ENCODE results near the gene ANKRD44.

The ANKRD44 gene

DNA sequence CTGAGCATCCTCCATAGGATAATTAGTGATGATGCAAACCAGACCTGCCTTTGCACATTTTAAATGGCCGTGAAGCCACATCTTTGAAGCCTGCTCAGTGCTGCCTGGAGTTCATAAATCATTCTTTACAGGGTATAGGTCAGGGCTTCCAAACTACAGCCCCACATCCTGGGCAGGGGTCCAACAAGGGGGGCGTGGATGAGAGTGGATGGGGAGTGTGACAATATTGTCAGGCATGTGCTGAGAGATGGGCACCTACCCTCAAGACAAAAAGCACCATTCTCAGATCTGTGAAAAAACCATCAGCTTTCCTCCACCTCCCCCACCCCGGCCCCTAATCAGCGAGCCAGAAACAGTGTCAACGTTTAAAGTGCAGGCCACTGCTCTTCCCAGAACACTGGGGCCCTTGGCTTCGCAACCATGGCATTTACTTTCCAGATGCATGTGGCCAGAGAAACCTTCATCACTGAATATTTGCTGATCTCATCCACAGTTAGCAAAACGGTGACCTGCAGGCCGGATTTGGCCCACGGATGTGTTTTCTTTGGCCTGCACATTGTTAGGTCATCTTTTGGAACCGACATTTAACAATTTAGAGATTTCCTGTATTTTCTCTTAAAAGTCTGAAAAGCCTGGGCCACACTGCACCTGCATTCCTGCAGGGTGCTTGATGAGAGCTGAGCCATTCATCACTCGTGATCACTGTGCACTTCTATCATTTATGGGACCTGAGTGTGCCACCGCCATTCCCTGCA, 130.7 kb downstream of the ANKRD44 start:
- DNase-seq (ENCODE audit: low spot score), result no peak

DNA sequence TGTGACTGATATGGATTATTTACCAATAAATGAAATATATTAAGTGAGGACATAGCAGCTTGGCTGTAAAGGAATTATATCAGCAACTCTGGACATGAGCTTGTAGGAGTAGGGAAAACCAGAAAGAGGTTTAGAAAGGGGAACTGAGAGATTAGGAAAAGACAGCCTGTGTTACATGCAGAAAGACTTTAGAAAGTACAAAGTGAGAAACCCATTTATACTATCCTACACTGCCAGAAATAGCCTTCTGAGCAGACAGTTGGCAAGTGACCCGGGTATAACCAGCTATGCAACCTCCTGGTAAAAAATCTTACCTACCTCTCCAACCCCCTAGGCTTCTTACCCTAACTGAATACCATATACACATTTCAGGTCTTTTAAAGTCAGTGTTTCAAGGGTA, 134.1 kb downstream of the ANKRD44 start:
- no peak for DNase-seq (ENCODE audit: low spot score)

DNA sequence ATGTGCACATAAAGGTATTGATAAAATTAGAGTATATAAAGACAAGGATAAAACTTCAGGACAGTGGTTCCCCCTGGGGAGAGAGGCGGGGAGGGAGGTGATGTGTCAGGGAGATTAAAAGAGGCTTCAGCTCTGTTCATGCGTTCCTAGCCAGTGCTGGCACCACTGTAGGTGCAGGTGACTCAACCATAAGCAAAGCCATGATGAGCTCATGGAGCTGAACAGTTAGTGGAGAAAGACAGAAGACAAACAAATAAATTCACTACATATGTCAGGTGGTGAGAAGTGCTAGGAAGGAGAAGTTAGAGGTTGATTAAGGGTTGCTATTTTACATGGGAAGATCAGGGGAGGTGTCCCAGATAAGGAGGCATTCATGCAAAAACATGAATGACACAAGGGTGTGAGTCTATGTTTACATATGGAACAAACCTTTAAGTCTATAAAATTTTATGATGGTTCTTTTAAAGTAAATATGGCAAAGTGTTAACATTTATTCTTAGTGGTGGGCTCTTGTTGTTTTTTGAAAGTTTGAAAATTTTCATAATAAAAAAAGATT, 136.0 kb downstream of the ANKRD44 start:
- no peak for DNase-seq (ENCODE audit: low spot score)

DNA sequence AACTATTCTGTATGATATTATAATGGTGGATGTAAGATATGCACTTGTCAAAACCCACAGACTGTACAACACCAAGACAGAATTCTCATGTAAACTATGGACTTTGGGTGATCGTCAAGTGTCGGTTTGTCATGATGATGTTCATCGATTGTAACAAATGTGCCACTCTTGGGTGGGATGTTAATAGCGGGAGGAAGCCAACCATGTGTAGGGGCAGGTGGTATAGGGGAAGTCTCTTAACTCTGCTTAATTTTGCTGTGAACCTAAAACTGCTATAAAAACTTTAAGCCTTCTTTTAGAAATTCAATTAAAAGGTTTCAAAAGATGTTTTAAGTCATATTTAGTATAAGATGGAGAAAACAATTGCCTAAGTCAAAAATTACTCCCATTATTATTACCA, 139.0 kb downstream of the ANKRD44 start:
- DNase-seq (ENCODE audit: low spot score), result no peak

DNA sequence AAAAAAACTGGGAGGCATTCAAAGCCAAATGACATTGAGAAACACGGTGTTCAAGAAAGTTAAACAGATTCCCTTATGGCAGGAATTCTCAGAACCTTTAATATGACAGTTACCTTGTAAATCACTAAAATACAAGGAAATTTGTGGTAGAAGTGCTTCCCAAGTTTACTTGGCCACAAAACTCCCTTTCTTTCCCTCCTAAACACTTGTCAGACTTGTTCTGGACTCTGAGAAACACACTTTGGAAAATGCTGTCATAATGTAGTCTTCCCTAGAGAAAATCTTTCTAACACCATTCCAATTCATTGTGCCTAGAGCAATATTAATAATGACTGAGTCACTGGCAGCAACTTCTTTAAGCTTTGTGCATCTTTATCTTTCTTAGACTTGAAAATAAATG, 140.4 kb downstream of the ANKRD44 start:
- no peak for DNase-seq (ENCODE audit: low spot score)

DNA sequence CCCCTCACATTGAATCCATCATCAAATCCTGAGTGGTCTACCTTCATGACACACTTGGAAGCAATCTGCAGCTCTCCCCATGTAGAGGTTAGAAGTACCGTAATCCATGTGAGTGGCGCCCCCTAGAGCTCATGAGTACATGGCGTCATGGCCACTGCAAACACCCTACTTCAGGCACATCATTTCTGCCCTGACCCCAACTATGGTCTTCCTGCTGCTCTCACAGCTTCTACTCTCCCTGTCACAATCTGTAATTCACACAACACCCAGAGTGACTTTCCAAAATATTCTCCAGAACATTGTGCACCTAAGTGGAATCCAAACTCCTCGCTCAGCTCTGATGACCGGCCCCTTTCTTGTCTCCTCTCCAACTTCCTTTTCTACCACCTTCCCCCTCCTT, 141.9 kb downstream of the ANKRD44 start:
- peak; percentile 35 for DNase-seq (ENCODE audit: low spot score)

DNA sequence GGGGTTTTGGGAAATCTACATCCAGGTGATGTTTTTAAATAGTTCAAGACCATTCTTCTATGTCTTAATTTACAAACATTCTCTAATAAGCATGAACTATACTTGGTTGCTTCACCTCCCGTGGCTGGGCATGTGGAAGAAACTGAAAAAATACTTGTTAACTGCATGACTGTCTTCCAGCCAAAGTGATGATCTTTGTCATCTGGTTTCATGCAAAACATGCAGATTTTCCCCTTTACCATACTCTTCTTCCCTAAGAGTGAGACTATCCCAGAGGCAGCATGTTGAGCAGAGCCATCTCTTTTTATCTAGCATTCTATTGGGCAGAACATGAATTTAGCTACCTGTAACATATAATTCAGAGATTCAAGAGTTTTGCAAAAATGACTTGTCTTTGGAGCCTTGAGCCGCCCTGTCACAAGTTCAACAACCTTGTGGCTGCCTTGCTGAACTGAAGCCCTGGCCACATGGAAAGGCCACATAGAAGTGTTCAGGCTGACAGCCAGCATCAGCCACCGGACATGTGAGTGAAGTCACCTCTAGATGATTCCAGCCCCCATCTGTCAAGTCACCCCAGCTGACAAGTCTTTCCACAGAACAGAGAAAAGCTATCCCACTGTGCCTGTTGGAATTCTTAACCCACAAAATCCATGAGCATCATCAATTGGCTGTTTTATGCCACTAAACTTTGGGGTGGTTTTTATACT, 142.8 kb downstream of the ANKRD44 start:
- no peak for DNase-seq (ENCODE audit: low spot score)

DNA sequence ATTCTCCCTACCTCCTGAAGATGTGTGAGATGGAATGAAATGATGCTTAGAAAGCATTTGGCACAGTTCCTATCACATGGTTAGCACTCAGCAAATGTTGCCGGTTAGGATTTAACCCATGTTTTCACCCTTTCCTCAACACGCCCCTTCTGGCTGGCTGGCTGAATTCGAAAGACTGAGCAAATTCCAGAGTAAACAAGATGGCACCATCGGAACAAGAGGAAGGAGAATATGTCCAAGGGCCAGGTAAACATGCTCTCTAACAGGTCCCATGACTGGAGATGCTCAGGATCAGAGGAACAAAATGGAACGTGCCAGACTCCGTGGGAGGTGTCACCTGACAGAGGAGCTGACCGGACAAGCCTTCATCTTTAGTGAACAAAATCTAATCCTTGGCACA, 145.6 kb downstream of the ANKRD44 start:
- DNase-seq (ENCODE audit: low spot score), result no peak

DNA sequence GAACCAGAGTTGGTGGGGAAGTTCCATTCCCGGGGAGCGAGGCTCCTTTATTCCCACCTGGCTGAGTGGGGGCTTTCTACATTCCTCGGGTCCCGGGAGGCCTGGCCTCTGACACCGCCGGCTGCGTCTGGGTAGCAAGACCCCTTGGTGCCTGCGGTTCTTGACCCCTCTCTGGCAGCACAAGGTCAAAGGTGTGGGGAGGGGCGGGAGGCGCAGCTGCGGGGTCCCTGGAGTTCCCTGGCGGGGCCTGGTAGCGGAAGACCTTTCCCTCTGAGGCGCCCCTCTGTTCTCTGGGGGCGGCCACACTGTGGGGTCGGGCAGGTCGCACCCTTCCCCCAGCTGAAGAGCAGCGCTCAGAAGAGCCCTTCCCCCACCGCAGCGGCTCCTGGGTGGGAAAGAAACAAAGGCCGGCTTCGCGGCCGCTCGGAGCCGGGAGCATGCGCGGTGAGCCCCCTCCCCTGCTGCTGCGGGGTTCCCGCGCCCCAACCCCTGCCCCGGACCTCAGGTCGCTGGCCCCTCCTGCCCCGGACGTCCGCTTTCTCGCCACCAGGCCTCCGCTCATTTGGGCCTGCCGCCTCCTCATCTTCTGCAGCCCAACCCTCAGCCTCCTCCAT, 146.3 kb downstream of the ANKRD44 start:
- no peak for DNase-seq (ENCODE audit: low spot score)

DNA sequence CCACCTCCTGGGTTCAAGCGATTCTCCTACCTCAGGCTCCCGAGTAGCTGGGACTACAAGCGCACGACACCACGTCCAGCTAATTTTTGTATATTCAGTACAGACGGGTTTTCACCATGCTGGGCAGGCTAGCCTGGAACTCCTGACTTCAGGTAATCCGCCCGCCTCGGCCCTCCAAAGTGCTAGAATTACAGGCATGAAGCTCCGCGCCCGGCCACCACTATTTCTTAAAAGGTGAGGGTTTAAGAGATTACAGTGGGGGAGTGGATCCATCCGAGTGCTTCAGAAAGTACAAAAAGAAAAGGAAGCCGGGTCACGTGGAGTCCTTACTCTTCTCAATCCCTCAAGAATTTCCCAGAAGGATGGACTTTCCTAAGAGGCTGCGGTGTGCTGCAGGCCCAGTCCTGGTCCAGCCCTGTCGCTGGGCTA, 146.9 kb downstream of the ANKRD44 start:
- DNase-seq (ENCODE audit: low spot score), result no peak

DNA sequence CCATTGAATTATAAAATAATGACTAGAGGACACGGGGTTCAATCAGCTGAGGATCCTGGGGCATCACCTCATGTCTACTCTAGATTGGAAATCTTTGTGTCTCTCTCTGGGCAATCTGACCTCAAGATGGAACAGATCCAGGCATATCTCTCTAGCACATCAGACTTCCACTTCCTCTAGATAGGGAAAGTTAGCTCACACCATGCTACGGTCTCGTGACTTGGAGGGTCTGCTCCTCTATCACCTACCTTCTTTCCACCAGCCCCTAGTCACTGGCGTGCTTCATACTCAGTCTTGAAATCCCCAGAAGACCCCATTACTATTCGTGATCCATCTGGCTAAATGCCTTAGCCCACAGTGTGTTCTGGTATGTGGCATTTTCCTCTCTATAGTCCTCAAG, 148.8 kb downstream of the ANKRD44 start:
- DNase-seq (ENCODE audit: low spot score), result no peak

DNA sequence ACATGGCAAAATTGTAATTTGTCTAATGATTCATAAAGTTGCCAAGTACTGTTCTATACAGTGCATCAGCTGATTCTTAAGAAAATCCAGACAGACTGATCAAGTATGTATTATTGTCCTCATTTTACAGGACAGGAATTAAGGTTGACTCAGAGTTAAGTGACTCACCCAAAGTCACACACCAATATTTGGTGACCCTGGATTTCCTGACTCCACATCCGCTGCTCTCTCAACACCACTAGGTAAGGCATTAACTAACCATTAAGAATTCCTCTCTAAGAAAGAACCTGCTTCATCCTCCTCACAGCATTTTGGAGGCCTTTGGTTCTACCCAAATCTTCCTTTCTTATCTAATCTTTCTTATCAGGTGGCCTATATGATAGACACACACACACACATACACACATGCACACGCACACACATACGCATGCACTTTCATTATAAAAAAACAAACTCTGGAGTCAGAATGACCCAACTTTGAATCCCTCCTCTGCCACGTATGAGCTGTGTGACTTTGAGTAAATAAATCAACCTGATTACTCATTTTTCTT, 150.8 kb downstream of the ANKRD44 start:
- no peak for DNase-seq (ENCODE audit: low spot score)

DNA sequence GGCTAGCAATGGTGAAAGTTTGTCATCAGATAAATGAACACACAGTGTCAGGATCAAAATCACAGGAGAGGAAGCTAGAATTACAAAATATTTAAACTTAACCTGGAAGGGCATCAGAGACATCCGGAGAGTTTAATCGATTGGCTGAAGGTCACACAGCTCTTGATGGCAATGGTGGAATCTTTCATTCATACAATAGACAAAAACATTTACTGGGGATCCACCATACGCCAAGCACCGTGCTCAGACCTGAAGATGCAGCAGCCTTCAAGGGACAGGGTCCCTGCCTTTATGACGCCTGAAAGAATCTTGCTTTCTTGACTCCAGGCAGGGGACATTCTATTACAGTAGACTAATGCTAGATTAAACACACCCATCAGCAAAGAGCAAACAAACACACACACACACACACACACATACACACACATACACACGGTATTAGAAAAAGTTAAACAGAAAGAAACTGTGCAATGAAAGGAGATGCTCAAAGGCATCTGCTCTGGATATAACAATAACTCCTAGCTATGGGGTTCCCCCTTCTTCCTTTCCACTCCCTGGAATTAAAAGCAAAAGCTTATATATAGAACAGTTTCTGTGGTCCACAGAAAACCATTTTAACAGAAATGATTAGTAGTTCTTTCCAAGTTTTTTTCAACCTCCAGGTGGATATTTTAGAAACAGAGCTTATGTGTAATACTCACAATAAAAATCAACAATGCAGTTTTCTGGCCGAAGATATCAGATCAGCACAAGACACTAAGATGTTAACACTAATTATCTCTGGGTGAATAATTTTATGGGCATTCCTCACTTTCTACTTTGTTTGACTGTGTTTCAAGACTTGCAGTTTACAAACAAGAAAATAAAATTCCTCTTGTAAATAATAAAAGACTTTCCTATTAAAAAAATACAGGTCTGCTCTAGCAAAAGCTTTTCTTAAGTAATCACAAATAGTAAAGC, 151.7 kb downstream of the ANKRD44 start:
- DNase-seq (ENCODE audit: low spot score), result no peak

DNA sequence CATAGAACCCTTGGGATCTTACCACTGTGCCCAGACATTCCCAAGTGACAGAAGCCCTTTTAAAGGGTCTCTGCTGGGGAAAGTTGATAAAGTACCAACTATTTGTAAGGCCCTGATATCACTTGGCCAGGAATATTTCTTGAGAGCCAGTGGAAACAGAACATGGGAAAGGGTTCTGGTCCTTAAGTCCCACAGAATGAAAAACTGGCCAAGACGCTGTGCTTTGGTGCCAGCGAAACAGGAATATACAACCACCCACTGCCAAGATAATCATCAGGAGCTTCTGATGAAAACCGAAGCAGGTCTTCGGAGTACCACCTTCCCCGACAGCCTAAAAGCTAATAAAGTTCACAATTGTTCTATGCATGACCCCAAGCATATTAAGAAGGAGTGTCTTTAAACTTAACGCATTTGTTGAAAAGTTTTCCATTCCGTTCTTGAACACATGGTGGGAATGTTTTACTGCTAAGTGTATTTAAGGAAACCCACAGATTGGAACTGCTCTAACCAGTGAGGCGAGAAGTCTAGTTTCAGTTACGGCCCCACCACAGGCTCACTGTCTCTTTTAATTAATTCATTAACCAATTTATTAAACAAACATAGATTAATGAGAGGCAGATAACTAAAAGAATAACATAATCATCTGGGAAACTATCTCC, 152.6 kb downstream of the ANKRD44 start:
- no peak for DNase-seq (ENCODE audit: low spot score)

DNA sequence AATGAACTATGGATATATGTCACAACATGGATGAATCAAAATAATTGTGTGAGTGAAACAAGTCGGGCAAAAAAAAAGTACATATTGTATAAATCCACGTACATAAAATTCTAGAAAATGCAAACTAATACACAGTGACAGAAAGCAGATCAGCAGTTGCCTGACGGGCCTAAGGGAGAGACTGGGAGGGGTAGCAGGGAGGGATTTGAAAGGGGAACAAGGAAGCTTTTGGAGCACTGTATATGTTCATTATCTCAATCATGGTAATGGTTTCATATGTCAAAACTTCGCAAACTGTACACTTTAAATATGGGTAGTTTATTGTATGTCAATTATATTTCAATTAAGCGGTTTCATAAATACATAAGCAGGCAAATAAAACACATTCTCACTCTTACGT, 153.8 kb downstream of the ANKRD44 start:
- DNase-seq (ENCODE audit: low spot score), result no peak

DNA sequence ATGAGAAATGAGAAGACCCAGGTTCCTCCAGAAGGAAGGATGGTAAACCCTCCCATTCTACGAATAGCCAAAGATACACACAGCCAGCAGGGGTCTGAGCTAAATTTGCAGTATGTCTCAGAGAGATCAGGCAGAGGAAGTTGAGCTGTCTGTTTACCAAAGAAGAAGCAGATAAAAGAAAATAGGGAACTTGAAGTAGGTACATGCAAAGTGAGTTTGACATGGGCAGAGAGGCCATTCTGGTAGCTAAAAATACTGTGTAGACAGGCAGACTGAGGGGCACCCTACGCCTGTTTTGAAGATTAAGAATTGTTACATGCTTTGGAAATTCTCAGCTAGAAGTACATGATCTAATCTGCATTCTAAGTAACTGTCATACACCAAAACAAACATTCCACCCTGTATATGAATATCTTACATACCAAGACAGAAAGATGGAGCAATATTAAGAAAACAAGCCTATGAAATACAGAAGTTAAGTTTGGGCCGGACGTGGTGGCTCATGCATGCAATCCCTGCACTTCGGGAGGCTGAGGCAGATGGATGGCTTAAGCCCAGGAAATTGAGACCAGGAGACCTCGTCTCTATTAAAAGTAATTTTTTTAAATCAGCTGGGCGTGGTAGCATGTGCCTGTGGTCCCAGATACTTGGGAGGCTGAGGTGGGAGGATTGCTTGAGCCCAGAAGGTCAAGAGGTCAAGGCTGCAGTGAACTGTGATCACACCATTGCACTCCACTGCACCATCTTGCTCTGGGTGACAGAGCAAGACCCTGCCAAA, 157.9 kb downstream of the ANKRD44 start:
- DNase-seq (ENCODE audit: low spot score), result no peak

DNA sequence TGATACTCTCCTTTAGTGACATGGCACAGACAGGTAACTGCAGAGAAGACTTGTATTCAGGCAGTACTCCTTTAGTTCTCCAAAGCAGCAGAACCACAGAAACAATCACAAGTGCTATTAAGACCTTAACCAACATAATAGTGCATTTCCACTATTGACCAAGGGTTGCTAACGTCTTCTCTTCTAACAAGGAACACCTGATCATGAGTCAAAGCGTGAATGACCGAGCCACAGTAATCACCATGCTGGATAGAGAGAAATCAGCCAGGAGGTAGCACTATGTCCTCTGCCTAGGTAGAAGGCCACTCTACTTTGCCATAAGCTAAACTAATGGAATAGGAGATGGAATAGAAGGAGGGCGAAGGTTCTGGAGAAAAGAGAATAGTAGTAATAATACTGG, 161.0 kb downstream of the ANKRD44 start:
- no peak for DNase-seq (ENCODE audit: low spot score)

DNA sequence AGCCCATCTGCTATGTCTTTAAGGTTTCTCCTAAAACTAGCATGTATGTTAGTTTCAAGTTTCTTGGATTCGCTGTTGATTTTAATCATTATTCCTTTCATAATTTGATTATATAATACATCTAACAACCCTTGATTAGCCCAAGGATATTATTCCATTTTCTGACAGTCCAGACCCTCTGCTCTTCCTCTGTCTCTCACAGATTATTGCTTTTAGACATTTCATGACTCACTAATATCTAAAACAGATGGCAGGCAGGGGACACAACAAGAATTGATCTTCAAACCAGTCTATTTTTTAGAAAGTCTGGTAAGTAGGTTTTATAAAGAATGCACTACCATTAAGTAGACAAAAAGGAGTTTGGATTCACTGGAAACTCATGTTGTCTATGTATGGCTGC, 162.2 kb downstream of the ANKRD44 start:
- DNase-seq (ENCODE audit: low spot score), result no peak

DNA sequence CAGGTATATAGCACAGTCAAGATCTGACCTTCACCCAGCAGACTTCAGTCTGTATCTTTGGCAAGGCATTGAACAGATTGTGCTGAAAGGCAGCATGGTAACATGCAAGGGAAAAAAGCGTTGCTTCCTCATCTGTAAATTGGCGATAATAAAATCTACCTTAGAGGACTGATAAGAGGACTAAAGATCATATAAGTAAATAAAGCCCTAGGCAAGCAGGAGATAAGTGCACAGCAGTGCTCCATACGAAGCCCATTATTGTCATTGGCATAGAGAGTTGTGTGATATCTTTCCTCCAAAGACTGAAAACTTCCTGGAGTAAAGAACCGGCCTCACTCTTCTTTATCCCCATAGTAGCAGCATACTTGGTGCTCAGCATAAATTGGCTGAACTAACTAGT, 162.6 kb downstream of the ANKRD44 start:
- no peak for DNase-seq (ENCODE audit: low spot score)

DNA sequence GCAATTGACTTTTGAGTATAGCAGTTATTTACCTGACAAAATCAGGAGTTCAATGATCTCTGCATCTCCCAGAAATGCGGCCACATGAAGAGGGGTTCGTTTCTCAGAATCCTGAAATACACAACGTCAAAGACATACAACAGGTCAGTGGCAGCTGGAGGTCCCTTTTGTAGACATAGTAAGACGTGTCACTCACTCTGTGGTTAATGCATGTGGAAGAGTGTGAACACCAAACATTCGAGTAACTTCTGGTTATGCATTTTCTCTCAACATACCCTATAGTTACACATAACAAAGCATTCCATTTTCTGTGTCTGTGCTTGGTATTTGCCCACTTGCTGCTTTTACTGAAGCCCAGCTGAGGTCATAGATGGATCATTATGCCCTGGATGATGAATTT, 163.6 kb downstream of the ANKRD44 start:
- DNase-seq (ENCODE audit: low spot score), result no peak

Data from AG08395 (cell line).